ENCODE data around the gene ACTR1A.
"Not testable (repeated sequence)": the region's sequence is repeated elsewhere in the genome, so short reads cannot be mapped to it uniquely, and the experiment has no call there.

Gene ACTR1A

GRCh38 chr10:102540023-102540422, 37.5 kb upstream of the ACTR1A start:
- no peak overlapping the region for H3K27ac ChIP-seq
- TF ChIP-seq ZFX (IDR thresholded peaks at IDR 0.05), result no peak
- TF ChIP-seq, protein P1, sequence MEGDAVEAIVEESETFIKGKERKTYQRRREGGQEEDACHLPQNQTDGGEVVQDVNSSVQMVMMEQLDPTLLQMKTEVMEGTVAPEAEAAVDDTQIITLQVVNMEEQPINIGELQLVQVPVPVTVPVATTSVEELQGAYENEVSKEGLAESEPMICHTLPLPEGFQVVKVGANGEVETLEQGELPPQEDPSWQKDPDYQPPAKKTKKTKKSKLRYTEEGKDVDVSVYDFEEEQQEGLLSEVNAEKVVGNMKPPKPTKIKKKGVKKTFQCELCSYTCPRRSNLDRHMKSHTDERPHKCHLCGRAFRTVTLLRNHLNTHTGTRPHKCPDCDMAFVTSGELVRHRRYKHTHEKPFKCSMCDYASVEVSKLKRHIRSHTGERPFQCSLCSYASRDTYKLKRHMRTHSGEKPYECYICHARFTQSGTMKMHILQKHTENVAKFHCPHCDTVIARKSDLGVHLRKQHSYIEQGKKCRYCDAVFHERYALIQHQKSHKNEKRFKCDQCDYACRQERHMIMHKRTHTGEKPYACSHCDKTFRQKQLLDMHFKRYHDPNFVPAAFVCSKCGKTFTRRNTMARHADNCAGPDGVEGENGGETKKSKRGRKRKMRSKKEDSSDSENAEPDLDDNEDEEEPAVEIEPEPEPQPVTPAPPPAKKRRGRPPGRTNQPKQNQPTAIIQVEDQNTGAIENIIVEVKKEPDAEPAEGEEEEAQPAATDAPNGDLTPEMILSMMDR (conservative IDR thresholded peaks at IDR 0.05), result peak; percentile 63

GRCh38 chr10:102538811-102539210, 36.3 kb upstream of the ACTR1A start:
- H3K27ac ChIP-seq, result no peak overlapping the region
- TF ChIP-seq, protein P1 (conservative IDR thresholded peaks at IDR 0.05), result no peak
- no peak for TF ChIP-seq ZFX (IDR thresholded peaks at IDR 0.05)

GRCh38 chr10:102537948-102538347, 35.4 kb upstream of the ACTR1A start:
- TF ChIP-seq, protein P1 (conservative IDR thresholded peaks at IDR 0.05), result no peak
- TF ChIP-seq ZFX (IDR thresholded peaks at IDR 0.05), result no peak
- H3K27ac ChIP-seq, result no peak overlapping the region

GRCh38 chr10:102537367-102537766, 34.9 kb upstream of the ACTR1A start:
- no peak for TF ChIP-seq ZFX (IDR thresholded peaks at IDR 0.05)
- TF ChIP-seq, protein P1 (conservative IDR thresholded peaks at IDR 0.05), result no peak
- H3K27ac ChIP-seq, result no peak overlapping the region

- H3K27ac ChIP-seq, result no peak overlapping the region
- TF ChIP-seq ZFX (IDR thresholded peaks at IDR 0.05), result no peak
- TF ChIP-seq, protein P1 (conservative IDR thresholded peaks at IDR 0.05), result no peak
Observed at GRCh38 chr10:102535481-102536147, 33.1 kb upstream of the ACTR1A start.

GRCh38 chr10:102534966-102535365, 32.5 kb upstream of the ACTR1A start:
- H3K27ac ChIP-seq, result not testable (repeated sequence)

GRCh38 chr10:102534333-102534732, 31.8 kb upstream of the ACTR1A start:
- no peak overlapping the region for H3K27ac ChIP-seq
- no peak for TF ChIP-seq ZFX (IDR thresholded peaks at IDR 0.05)
- TF ChIP-seq, protein P1 (conservative IDR thresholded peaks at IDR 0.05), result no peak

GRCh38 chr10:102527546-102527945, 25.0 kb upstream of the ACTR1A start:
- TF ChIP-seq, protein P1 (conservative IDR thresholded peaks at IDR 0.05), result no peak
- no peak for TF ChIP-seq ZFX (IDR thresholded peaks at IDR 0.05)
- H3K27ac ChIP-seq, result no peak overlapping the region
